Activated T-cell treated with anti-CD3 and anti-CD28 coated beads for 48 hours (primary cell): ENCODE measurements around the gene SLIT3.

Source experiments
- DNase-seq: peaks from one replicate; pipeline ENCODE4 v3.0.0-alpha.2; 2020; ENCODE audit warnings: low read depth

SLIT3 gene

DNA sequence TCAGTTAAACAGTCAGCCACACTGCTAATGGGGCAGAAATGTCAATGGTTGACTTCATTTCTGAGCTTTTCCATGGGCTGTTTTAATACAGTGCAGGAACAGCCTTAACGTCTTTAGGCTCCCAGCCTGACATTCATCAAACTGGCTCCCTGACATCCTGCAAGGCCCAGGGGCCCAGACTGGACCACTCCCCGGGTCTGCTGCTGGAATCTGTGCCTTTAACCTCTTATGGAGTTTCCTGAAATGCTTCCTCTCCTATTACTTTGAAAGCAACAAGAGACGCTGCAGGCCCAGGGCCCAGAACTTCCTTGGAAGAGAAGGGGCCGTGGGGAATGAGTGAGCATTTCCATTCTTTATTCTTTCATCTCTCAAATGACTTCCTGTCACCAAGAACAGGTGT lies 504.9 kb downstream of the SLIT3 start:
- DNase-seq: no peak

DNA sequence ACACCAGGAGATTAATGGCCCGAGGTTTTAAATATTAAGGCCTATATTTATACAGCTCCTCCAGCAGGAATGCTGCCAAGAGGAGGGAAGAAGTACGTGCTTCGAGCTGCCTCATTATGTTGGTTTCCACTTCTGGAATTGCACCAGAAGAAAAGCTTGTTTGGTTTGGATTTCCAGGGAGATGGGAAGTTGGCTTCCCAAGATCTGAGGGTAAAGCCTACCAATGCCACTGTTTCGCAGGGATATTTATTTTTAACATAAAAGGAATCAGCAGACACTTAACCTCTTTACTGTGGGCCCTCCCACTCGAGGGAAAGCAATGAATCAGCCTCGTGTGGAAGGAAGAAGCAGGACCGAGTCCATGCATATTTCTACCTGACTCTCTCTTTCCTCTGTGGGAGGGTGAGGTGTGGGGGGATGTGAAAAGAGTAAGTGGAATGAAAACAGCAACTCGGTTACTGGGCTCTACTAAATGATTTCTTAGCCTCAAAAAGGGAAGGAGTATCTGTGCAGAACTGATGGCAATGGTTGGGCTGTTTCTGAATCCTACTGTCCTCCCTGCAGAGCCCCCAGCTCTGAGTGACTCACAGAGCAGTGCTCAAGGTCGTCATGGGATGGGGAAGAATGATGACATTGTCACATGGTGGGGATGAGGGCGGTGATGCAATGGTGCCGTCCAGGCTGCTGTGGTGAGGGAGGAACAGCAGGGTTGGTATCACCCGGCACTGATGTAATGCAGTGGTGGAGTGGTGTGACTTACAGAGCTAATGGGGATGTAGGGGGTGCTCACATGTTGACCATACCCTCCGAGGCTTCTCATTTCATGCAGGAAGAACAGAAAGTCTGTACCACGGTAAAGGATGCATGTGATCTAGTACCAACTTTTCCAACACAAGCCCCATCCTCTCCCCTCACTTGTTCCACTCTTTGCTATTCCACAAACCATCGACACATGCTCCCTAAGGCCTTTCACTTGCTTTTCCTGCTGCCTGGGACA lies 506.8 kb downstream of the SLIT3 start:
- peak; percentile 31 for DNase-seq

DNA sequence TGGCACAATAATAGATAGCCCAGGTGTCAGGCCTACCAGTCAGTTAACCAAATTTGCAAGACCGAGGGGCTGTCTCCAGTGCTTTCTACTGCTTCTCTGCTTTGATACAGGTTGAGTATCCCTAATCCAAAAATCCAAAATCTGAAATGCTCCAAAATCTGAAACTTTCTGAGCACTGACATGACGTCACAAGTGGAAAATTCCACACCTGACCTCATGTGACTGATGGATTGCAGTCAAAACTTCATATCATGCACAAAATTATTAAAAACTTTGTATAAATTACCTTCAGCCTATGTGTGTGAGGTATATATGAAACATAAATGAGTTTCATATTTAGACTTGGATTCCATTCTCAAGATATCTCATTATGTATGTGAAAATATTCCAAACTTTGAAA lies 508.3 kb downstream of the SLIT3 start:
- DNase-seq: no peak

GRCh38 chr5:168790671-168791250 lies 510.2 kb downstream of the SLIT3 start:
- DNase-seq: no peak

- no peak for DNase-seq
Measured at GRCh38 chr5:168790002-168790635, 510.8 kb downstream of the SLIT3 start.

GRCh38 chr5:168788786-168789185 lies 512.2 kb downstream of the SLIT3 start:
- DNase-seq: no peak

DNA sequence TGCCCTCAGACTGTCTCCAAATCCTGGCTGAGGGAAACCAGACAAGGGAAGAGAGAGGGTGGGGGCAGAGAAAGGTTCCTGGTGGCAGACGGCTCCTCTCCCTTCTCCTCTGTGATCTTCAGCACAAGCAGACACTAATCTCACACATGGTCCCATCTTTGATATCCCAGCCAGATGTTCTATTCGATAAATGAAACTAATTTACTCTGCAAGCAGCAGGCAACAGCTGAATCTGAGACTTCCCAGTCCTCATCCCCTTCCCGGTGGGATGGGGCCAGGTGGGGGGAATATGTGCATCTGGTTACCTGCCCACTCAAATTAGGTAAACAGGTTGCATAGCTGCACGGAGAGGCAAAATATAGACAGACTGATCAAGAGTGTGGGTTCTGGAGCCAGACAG lies 512.8 kb downstream of the SLIT3 start:
- DNase-seq: no peak

GRCh38 chr5:168786147-168786546 lies 514.8 kb downstream of the SLIT3 start:
- no peak for DNase-seq

DNA sequence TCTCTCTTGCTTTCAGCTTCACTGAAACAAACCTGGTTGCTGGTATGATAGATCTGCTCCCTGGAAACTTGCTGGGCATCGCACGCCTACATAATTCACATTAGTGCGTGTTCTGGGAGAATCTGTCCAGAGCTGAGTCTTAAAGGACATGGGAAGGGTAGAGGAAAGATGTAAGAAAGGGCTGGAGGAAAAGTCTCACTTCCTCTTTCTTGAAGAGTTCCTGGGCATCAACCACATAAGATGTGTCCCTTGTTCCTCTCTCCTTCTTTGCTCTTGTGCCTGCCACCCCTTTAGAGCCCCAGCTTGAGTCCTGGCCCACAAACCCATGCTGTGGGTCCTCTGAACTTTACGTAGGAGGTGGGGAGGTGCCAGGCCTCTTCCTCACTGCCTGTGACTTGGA lies 516.5 kb downstream of the SLIT3 start:
- no peak for DNase-seq

- DNase-seq: no peak
Measured at GRCh38 chr5:168781941-168782571, 518.9 kb downstream of the SLIT3 start.

DNA sequence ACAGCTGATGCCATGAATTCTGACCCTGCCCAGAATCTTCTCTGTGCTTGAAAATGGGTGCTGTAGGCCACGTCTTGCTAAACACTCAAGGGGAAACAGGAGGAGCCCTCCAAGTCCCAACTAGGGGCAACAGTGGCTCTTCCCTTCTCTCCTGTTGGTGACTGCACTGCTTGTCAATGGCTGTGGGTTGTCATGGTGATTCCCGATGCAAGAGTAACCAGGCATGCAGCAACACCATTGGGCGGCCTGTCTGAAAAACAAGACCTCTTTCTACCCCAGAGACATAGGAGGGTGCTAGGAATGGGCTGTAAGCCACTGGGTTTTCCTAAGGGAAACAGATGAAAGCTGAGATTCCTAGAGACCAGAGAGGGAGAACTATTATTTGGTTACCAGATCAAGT lies 520.1 kb downstream of the SLIT3 start:
- no peak for DNase-seq

GRCh38 chr5:168779333-168779732 lies 521.6 kb downstream of the SLIT3 start:
- no peak for DNase-seq

DNA sequence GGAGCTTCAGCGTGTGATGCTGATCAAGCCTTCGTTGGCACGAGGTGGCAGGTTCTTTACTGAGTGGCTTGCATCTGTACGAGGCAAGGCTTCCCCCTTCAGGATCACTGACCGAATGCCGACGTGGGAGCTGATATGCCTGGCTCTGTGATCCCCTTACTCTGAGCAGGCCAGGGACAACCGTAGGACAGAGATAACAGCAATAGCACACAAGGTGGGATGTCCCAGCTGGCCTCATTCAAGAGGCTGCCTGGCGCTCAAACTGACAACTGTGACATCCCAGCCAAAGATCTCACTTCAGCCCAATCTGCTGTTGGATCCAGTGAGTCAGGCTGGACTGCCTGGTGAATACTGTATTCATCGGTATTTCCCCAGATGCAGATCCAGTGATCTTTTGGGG lies 522.4 kb downstream of the SLIT3 start:
- no peak for DNase-seq

DNA sequence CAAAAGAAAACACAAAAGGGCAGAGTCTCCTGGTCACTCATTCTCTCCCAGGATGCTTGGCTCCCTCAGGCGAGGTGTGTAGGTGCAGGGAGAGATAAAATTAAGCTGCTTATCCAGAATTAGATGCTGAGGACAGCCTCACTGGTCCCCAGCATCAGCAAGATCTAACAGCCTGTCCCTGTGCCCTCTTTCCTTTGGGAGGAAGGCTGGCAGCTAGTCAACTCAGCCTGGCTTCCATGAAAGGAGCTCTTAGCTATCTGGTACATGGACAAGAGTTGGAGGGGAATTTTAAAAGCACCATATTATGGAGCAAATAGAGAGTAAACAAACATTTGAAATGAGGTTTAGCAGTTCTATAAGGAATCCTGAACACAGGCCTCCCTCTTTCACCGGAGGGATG lies 523.3 kb downstream of the SLIT3 start:
- DNase-seq: no peak

DNA sequence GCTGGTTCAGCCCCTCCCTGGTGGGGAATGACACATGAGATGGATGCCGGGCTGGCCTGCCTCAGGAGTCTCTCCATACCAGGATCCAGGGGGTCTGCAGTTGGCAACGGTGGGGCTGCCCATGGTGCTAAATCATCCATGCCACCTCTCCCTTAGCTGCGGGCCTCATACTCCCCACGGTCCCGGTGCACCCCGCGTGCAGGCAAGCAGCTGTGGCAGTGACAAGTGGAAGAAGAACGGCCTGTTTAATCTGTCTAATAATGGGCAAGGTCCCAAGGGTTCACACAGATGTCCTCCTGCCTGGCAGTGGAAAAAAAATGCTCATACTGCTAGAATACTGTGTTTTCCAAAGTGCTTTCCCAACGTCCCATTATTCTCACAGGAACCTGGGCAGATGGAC lies 524.9 kb downstream of the SLIT3 start:
- no peak for DNase-seq

DNA sequence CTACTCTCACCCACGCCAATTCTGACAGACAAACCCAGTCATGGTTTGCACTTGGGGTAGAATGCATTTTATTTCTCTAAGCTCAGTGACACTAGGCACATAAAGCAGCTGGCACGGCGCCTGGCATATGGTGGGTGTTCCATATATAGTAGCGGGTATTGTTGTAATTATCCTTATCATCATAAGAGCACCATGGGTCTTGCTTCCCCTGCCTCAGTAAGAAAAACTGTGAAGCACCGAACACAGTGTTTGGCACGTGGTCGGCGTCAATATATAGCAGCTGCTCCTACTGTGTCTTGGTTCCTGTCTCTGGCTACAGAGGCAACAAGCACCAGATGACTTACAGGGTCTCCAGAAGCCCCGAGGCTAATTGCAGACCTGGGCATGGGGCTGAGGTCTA lies 527.7 kb downstream of the SLIT3 start:
- DNase-seq: no peak

GRCh38 chr5:168772316-168772961 lies 528.5 kb downstream of the SLIT3 start:
- DNase-seq: no peak

DNA sequence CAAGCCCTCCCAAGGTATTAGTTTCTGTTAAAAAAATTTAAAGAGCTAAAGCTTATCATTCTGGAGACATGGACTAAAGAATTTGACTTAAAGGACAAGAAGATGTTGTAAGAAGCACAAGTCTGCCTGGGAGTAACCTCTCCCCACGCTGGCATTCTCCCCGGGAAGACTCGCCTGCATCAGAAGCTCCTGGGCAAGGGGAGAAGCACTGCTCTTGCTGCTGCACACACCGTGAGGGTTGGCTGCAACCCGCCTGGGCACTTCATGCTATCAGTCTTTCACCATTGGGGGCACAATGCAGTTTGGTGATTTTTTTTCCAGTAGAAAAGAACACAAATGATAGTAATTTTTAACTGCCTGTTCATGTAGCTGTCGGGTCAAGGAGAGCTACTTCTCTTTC lies 529.3 kb downstream of the SLIT3 start:
- no peak for DNase-seq

DNA sequence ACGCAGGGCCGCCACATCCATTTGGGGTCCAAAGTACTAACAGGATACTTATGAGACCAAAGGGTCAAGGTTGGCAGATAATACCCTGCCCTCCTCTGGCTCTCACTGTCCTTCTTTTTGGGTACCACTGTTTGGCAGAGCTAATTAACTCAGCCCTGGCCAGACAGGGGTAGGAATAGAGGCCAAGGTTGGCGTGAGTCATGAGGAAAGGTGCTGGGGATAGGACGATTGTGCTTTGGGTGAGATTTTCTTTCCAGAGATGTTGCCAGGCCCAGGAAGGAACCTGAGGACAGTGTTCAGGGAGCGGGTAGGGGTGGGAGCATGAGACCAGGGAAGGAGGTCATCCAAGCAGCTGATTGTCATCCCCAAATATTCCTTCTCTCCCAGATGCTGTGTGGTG lies 529.9 kb downstream of the SLIT3 start:
- DNase-seq: no peak

GRCh38 chr5:168770036-168770498 lies 530.9 kb downstream of the SLIT3 start:
- no peak for DNase-seq

DNA sequence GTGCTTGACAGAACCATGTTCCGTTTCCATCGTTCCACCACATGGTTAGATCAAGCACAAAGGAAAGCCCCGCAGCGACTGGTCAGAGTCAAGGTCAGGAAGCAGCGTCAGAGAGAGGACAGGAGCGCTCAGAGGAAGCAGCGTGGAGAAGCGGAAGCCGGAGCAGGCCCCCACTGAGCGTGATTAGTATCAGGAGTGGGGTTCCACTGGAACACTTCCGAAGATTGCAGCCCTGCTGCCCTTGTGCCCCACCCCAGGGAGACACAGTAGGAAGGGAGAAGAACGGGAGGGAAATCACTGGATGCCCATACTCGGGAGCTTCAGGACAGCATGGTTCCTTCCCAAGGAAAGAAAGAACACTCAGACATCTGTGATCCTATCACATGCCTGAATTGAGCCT lies 532.8 kb downstream of the SLIT3 start:
- DNase-seq: no peak

DNA sequence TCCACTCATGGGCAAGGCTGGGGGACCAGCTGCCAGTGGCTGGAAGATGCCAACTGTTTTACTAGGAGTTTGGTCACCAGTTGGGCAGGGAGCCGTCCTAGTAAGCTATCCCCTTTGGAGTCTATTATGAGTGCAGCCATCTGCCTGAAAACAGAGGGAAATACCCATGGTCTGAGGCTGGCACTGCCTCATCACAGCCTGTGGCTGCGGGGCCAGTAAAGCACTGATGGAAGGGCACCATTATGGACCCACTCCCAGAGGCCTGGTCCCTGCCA lies 534.6 kb downstream of the SLIT3 start:
- DNase-seq: no peak
